ENCODE data around the gene PRPS1L1.

The PRPS1L1 gene

DNA sequence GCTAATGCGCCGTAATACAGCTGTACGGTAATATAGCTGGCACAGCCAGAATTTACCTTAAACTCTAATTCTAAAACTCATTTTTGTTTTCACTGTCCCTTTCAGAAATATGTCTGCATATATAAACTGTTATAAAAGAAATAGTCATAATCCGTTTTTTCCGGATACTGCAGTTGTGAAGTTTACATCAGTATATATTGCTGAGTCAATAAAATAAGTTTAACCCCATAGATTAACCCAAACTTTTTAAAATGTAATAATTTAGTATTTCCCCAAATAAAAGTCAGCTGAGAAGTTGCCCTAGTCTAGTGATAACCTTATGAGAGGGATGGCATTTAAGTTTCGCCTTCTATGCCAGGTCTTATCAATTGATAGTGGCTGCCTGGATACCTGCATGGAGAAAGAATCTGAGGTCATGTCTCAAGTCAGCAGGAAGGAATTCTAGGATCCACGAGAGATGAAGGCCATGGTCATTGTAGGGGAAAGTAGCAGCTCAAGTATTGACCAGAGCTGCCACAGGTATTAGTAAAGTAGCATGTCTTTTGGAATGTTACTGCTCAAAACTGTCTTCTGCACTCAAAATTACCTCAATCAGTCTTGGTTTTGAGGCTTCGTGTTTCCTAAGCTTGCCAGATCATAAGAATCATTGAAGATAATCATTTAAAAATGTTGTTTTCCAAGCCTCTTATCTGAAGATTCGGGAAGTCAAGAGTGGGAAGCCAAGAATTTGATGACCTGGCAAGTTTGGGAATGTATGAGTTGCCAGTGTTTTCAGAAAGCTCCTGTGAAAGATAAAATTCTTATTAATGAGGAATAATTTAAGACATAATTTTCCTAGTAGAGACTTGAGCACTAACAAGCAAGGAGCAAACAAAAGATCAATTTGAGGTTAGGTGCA lies 10.8 kb downstream of the PRPS1L1 start:
- no peak for DNase-seq (ENCODE audit: low read depth in 2 of 2)

DNA sequence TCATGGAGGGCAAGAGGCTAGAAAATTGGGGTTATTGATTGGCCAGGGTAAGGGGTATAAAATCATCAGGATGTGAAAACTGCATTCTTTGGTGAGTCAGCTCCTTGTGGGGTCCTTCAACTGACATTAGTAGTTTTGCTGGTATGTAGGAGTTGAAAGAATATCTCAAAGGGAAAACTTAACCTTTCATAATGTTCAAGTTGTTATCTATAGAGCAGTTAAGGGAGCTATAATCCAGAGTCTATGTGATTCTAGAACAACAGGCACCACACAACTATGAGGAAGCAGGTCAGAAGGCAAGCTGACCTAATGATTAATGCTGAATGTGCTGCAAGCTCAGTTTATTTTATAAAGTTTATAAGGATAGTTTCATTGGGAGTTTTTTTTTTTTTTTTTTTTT lies 13.7 kb downstream of the PRPS1L1 start:
- DNase-seq (ENCODE audit: low read depth in 2 of 2) = no peak

DNA sequence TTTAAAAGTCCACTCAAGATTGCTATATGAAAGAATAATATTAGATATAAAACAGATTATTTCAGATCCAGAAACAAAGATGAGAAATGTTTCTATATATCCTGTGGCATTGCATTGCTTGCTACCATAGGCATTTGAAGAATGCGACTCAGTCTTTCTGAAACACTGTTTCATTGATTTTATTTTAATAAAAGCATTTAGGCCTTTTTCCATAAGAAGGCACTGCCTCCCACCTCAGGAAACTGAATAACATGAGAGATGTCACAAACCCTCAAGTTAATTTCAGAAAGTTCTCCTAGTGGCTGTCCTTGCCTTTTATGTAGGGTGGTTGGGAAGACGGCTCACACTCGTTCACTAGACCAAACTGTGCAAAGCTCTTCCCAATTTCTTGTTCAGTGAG lies 23.3 kb downstream of the PRPS1L1 start:
- DNase-seq (ENCODE audit: low read depth in 2 of 2) = no peak

DNA sequence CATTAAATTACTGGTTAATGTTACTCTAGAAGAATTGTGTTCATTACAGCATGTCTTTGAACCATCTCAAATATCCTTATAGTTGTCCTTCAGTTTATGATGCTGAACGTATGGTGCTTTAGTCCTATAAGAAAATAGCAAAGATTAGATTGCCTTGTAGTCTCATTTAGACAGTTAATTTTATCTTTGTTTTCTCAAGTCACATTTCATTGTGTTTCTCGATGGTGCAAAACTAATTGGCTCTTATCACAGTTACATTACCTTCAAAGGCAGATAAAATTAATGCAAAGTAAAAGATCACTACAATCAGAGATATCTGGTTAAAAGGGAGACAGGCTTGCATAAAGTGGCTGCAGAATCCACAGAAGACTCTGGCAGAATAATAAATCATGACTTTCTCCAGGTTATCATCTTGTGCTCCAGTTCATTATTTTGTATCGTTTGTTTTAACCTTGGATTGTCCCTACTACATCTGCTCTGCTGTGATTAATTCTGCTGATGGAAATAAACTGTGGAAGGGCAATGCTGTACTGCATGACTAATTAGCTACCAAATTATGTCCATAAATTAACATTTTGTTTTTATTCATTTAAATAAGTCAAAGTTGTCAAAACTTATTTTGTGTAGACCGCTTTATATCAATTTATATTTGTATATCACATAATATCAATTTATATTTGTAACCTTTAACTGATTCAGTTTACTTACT lies 24.2 kb downstream of the PRPS1L1 start:
- no peak for DNase-seq (ENCODE audit: low read depth in 2 of 2)

DNA sequence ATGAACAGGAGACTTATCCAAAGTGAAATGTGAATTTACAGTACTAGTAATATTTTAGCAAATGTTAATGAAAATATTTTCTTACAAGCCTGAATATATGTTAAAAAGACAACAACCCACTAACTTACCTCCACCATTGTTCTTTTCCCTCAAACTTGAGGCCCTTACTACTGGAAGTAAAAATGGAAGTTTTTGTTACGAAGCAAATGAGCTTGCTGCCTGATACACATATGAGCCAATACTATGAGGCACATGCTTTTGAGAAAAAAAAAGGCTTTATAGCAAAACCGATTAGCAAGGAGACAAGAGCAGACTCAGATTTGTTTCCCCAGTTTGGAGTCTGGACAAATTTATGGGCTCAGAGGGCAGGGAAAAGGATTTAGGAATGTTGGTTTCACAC lies 29.0 kb downstream of the PRPS1L1 start:
- no peak for DNase-seq (ENCODE audit: low read depth in 2 of 2)

DNA sequence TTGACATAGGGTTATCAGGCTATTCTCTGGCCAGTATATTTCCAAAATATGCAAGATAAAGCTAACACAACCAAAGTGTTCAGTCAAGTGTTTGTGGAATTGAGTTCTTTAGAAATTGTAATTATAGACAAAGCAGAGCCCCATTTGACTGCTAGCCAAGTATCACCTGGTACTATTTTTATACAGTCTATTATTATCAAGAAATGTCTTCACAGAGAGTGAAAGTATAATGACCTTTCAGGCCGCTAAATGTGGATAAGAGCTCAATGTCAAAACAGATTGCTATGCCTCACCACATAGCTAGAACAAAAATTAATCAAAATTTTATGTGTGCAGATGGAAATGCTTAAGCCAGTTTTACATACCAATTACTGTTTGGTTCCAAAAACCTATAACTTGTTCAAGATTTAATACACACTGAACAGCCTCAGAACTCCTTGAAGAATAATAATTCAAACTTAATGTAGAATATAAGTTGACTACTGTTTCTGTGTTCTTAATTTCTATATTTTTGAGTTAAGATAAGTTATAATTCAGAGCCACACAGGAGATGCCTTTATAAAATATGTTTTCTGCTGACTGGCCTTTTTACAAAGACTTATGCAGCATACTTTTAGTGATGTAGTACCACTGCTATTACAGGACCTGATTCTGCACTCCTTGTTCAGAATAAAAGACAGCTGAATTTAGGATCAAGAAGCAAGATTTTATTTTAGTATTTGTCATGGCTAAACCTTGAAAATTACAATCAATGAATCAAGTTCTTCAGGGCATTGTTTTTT lies 31.0 kb downstream of the PRPS1L1 start:
- DNase-seq (ENCODE audit: low read depth in 2 of 2) = no peak

DNA sequence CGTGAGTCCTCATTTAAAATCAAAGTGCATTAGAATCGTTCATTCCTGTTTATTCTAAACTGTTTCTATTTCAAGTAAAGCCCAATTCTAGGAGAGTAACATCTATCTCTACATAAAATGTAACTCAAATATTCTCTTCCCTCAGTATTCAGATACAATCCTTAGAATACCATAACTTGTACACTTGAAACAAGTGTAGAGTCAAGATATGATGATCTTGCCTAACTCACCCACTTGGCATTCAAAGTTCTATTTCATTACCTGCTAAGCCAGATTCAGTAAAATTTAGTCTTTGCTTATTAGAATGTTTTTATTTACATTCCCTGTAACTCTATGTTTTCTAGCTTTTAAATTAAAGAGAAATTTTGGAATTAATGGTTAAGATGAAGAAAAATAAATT lies 31.6 kb downstream of the PRPS1L1 start:
- DNase-seq (ENCODE audit: low read depth in 2 of 2) = no peak

DNA sequence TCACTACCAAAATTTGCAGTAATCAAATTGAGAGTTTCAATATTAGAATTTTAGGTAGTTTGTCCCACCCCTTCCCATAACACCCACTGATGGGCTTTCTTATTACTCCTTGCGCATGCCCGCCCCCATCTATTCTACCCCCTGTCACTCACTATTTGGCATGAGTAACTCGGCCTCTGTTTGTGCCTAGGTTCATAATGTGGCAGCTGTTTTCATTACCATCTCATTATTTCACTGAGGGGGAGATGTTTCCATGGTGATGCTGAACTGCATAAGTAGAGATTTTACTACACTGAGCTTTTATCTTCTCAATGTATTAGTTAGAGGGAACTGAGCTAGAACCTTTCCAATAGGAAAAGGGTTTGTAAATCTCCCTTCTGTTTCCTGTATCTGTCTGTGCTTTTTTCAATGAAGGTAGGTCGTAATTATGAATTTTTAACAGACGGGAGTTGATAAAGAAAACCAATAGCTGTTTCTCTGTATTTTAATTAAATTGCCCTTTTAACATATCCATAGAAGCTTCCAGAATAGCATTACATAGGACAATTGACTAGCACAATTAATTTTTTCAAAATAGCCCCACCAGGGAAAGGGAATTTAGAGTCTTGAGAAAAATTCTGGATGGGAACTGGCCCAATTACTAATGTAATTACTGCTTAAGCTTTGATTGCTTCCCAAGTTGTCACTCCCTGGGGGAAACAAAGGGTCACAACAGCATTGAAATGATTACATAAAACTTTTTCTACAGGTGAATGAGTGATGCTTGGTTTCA lies 33.4 kb downstream of the PRPS1L1 start:
- DNase-seq (ENCODE audit: low read depth in 2 of 2) = no peak

DNA sequence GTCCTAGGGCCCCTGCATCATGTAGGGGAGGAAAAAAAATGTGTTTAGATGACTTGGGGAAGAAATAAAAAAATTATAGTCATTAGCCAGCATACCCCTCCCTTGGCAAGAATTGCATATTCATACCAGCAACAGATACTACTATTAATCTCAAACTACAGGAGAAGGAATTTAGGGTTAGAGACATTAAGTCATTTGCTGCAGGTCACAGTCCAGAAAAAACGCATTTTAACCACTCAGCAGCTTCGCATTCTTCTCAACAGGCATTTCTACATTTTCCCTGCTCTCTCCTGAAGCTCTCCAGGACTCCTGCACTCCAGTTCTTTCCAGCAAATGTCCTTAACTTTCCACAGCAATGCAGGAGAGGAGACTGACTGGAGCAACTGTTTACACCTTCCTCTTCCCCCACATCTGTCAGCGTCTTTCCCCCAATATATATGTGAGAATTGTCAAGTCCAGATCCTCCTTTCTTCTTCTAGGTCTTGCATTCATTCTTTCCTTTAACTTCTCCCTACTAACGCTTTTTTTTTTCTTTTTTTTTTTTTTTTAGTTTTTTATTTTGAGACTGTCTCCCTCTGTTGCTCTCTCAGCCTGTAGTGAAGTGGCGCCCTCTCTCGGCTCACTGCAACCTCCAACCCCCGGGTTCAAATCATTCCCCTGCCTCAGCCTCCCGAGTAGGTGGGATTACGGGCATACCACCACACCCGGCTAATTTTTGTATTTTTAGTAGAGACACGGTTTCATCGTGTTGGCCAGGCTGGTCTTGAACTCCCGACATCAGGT lies 35.6 kb downstream of the PRPS1L1 start:
- DNase-seq (ENCODE audit: low read depth in 2 of 2) = peak; percentile 5 to 13

DNA sequence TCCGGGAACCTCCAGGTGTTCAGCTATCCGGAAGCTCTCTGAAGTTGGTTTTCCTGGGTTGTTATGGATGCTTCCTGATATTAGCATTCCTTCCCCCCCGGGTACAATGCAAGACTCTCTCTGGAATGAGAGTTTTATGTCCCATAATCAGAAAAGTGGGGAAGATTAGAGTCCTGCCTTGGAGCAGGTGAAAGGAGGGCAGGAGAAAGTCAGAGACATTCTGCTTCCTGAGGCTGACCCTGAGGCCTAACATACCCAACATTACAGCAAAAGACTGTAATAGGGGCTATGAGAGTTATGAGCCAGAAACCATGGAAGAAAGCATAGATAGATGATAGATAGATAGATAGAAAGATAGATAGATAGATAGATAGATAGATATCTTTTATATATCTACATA lies 36.9 kb downstream of the PRPS1L1 start:
- no peak for DNase-seq (ENCODE audit: low read depth in 2 of 2)

DNA sequence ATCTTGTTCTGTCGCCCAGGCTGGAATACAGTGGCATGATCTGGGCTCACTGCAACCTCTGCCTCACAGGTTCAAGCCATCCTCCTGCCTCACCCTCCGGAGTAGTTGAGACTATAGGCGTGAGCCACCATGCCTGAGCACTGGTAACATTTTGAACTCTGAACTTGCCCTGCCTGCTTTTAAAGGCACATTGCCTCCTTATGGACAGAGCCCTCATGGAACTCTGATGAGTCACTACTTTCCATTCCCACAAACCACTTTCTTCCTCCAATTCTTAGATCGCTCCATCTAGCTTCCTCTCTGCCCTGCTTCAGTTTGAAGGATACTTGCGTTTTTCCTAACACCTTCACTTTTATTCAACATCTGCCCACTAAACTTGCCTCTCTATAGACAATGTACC lies 38.1 kb downstream of the PRPS1L1 start:
- DNase-seq (ENCODE audit: low read depth in 2 of 2) = no peak

DNA sequence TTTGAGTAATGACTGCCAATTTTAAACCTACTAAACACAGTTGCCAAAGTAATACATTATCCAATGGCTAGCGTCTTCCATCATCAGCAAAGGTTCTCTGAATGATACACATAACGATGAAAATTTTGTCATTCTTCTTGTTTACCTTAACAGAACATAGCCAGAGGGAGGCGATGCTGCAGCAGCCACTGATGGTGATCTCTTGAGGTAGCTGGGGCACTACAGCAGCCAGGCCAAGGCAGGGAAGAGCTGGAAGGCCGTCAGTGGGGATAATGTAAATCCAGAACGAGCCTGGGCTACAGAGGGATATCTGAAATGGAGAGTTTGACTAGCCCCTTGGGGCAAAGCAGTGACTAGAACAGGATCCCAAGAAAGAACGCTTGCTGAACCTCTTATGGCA lies 38.8 kb downstream of the PRPS1L1 start:
- no peak for DNase-seq (ENCODE audit: low read depth in 2 of 2)

DNA sequence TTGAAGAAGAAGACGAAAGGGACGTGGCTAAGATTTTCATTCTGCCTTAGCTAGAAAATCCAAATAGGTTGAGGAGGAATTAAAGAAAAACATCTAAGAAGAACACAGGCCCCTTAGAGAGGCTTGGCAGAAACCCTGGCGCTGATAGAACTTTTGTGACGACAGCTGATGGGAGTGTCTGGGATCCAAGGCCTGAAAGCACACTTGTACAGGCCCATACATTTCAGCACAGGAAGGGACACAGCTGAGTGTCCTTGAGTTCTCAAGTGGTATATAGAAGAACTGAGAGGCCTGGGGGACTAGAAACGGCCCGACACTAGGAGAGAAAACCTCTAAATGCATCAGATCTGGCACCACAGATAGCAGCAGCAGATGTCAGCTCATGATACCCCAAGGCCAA lies 39.5 kb downstream of the PRPS1L1 start:
- no peak for DNase-seq (ENCODE audit: low read depth in 2 of 2)

DNA sequence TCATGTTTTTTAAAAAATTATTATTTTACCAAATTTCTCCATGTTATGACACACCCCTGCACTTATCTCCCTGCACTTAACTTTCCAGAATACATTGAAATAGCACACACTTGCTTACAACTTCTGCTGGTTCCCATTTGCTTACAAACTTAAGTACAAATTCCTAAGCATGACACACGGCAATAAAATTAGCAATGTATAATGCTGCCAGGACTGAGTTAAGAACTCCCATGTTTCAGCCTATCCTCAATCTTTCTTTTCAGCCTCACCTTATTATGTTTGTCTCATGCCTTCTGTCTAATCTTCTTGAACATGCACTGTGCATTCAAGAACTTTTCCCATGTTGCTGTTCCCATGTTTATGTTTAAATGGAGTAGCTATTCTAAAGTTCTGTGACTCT lies 40.8 kb downstream of the PRPS1L1 start:
- DNase-seq (ENCODE audit: low read depth in 2 of 2) = no peak

DNA sequence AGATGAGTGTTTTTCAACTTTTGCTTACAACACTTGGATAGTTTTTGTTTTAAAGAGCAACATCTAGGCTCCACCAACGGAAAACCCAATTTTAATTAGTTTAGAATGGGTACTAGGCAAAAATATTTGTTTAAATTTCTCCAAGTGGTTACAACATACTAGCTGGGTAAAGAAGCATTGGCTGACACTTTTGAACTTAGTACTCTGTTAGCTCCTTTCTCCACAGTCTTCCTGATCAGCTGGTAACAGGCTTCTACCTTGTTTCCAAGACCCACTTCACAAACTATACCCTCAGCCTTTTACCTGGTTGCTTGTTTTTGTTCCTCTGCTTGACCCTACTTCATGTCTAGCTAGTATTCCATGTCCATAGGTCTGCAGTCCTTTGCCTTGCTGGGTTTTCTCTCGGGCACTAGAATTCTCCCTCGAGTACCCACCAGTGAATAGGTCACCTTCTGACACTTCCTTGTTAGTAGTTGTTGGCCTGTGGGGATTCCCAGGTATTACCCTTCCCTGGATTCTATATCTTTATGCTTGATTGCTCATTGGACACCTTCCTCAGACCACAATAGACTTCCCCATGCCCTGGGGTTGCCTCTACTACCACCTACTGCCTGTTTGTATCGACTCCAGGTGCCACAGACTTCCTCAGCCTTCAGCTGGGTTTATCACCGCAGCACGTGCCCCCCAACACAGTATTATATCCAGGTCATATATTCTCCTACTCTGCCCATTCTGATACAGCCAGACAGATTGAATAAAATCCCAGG lies 42.0 kb downstream of the PRPS1L1 start:
- DNase-seq (ENCODE audit: low read depth in 2 of 2) = no peak

DNA sequence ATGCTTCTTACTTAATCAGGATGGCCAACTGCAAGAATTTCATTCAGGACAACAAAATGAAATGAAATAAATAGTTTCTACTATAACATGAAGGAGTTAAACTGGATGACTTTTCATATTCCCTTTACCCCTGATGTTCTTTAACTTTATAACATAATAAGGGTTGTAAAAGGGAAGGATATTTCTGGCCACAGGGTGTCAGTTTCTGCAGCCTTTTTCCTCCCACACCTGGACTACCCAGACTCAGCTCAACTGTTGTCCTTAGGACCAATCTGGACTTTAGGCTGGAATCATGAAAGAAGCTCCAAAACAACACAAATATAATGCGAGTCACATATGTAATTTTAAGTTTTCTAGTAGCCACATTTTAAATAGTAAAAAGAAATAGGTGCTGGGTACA lies 43.4 kb downstream of the PRPS1L1 start:
- DNase-seq (ENCODE audit: low read depth in 2 of 2) = no peak

DNA sequence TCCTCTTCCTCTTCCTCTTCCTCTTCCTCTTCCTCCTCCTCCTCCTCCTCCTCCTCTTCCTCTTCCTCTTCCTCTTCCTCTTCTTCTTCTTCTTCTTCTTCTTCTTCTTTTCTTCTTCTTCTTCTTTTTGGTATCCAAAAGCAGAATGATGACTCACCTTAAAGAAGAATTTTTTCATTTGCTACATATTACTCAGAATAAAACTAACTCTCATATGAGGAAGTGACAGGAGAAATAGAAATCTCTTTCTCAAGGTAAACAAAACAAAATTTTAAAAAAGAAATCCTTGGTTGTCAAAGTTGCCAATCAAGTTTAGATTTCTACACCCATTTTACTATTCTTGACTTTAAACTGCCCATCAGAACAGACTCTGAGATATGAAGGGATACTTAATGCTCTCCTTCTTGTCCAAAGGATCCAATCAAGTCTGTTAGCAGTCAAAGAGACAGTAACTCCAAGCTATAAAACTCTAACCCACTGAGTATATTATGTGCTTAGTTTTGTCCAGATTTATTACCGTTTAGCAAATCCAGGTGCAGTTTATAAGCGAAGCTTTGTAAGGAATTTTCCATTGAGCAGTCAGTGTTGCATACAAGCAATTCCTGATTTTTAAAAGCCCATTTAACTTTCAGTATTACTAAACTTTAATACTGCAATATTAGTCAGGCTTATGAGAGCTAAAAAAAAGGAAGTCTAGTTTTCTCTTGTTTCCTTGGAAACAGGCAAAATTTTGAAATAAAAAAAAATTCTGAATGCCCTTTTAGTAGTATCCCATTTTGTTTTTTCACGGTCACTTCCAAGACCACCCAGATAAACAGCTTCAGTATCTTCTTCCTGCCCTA lies 44.2 kb downstream of the PRPS1L1 start:
- no peak for DNase-seq (ENCODE audit: low read depth in 2 of 2)

DNA sequence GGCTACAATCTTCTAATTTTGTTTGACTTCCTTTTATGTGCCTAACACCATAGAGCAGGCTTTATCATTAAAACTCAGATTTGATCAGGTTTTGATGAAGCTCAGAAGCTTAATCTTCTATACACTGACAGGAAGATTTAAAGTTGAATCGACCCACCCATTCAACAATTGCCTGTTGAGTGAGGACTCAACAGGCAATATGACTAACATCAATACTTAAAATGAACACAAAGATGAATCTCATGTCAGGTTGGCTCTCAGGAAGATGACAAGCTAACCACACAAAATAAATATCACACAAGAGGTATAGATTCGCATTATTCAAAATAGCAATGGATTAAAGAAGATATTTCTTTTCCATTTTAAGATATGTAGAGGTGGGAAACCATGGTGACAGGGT lies 50.7 kb downstream of the PRPS1L1 start:
- DNase-seq (ENCODE audit: low read depth in 2 of 2) = no peak

All from stimulated activated CD8-positive, alpha-beta memory T cell treated with anti-CD3 and anti-CD28 coated beads, Interleukin-2, amount 100 ng/mL, for 48 hours (primary cell).